GM23338 (cell line): Measurements from ENCODE around the gene BMP15. TPM values are rescaled to one million over a fixed set of nuclear protein-coding genes. Genes with fewer than 3 reads are reported as not detected.

ENCODE experiments used
- ETS1 ChIP-seq: IDR thresholded peaks from 2 replicates; pipeline ENCODE4 v1.6.1; 2016; ENCODE audit warnings: antibody characterized with exemption
- JUNB ChIP-seq: IDR thresholded peaks from one replicate; pipeline ENCODE4 v1.6.1; 2016; ENCODE audit warnings: antibody characterized with exemption; ENCODE audit not compliant: unreplicated experiment
- NANOG ChIP-seq: IDR thresholded peaks from 2 replicates; pipeline ENCODE4 v1.6.1; 2016; ENCODE audit warnings: antibody characterized with exemption, borderline replicate concordance
- POLR2AphosphoS5 ChIP-seq: IDR thresholded peaks from 2 replicates; pipeline ENCODE4 v1.6.1; 2016; ENCODE audit warnings: antibody characterized with exemption, low read depth
- ZNF114 ChIP-seq: fragments of 250-450 bp; sonication (Bioruptor Pico); IDR thresholded peaks from 2 replicates; pipeline ENCODE4 v1.5.0; 2020; ENCODE audit warnings: mild to moderate bottlenecking, moderate library complexity
- ZNF462 ChIP-seq: fragments of 250-450 bp; sonication (Bioruptor Pico); IDR thresholded peaks from 2 replicates; pipeline ENCODE4 v1.5.0; 2020; ENCODE audit warnings: mild to moderate bottlenecking, moderate library complexity
- polyA plus RNA-seq: library from polyadenylated mRNA; unstranded; fragments of >200 nt; fragmentation: Nextera tagmentation; extraction: Ambion mirVana; gene quantifications from 2 replicates; pipeline ENCODE4 v1.2.1, GENCODE V29; 2016
- total RNA-seq: library from RNA; depleted of rRNA; stranded (reverse); fragments of >200 nt; shearing (Covaris generic); gene quantifications from 2 replicates; pipeline ENCODE4 v1.2.3, GENCODE V29; 2014; rRNA removed

BMP15 gene
- total and polyA plus RNA-seq, 2 experiments from 2014 or later, result not detected

- TF ChIP-seq ZNF462 (CRISPR knock-in tag), result no peak
- TF ChIP-seq NANOG, result no peak
- no peak for TF ChIP-seq ZNF114 (CRISPR knock-in tag)
- no peak for TF ChIP-seq POLR2AphosphoS5
- no peak for TF ChIP-seq JUNB
- TF ChIP-seq ETS1, result no peak
Observed at GRCh38 chrX:50963842-50964241, 53.3 kb downstream of the BMP15 start (continued).

Other genes starting within 250 kb of the BMP15 start
- gene SHROOM4, start 96.5 kb upstream of the BMP15 start, total RNA-seq, result 7.9 and 8.5 TPM in 2 replicates
- gene SHROOM4, start 96.5 kb upstream of the BMP15 start, polyA plus RNA-seq, result 1.4 and 1.9 TPM in 2 replicates